A673 (cell line): ENCODE measurements around the gene HID1. TPM values are rescaled to one million over a fixed set of nuclear protein-coding genes. Genes with fewer than 3 reads are reported as not detected.

Source experiments
- BruUV-seq: library from RNA; stranded (reverse); fragments of 400-500 nt; replicated peaks from 2 replicates; lab custom pipeline; 2021; lab: Mats Ljungman, UMichigan
- CTCF ChIA-PET: fragments of 300-600 bp; sonication (Branson Sonifier 250); formaldehyde crosslinking; loops from one replicate; lab custom pipeline; 2022; ENCODE audit warnings: antibody characterized with exemption; lab: Charles Lee
- POLR2A ChIA-PET: fragments of 300-600 bp; sonication (Branson Sonifier 250); formaldehyde crosslinking; loops from one replicate; lab custom pipeline; 2022; ENCODE audit warnings: antibody characterized with exemption; ENCODE audit not compliant: low non-redundant PET; lab: Charles Lee
- DNase-seq: peaks from one replicate; pipeline ENCODE4 v3.0.0-alpha.2; 2015; ENCODE audit warnings: low spot score
- H3K27ac ChIP-seq: fragments of 200-600 bp; sonication (generic); 2 replicates; pipeline ENCODE4 v1.5.1; 2016; ENCODE audit warnings: mixed run types, low read depth, mild to moderate bottlenecking, mixed read lengths, antibody characterized with exemption, low read length; ENCODE audit not compliant: poor library complexity, severe bottlenecking
- H3K27me3 ChIP-seq: fragments of 200-600 bp; sonication (generic); replicated peaks from 2 replicates; pipeline ENCODE4 v1.6.1; 2017; ENCODE audit warnings: mixed run types, low read depth, mild to moderate bottlenecking, mixed read lengths, antibody characterized with exemption, low read length; ENCODE audit not compliant: insufficient read depth, poor library complexity
- H3K36me3 ChIP-seq: fragments of 200-600 bp; sonication (generic); 2 replicates; pipeline ENCODE4 v1.6.1; 2016; ENCODE audit warnings: mixed run types, mild to moderate bottlenecking, mixed read lengths, antibody characterized with exemption, low read length; ENCODE audit not compliant: insufficient read depth, poor library complexity, severe bottlenecking
- H3K4me1 ChIP-seq: fragments of 200-600 bp; sonication (generic); 2 replicates; pipeline ENCODE4 v1.6.1; 2017; ENCODE audit warnings: mixed run types, mild to moderate bottlenecking, mixed read lengths, antibody characterized with exemption, low read length; ENCODE audit not compliant: insufficient read depth, poor library complexity, severe bottlenecking
- H3K4me3 ChIP-seq: fragments of 200-600 bp; sonication (generic); 2 replicates; pipeline ENCODE4 v1.5.1; 2016; ENCODE audit warnings: low read depth, mixed run types, mild to moderate bottlenecking, mixed read lengths, low read length; ENCODE audit not compliant: poor library complexity, severe bottlenecking
- H3K9me3 ChIP-seq: fragments of 200-600 bp; sonication (generic); 2 replicates; pipeline ENCODE4 v1.6.1; 2016; ENCODE audit warnings: mixed run types, low read depth, mild to moderate bottlenecking, mixed read lengths, antibody characterized with exemption, low read length; ENCODE audit not compliant: poor library complexity, severe bottlenecking
- CTCF ChIP-seq: fragments of 300-800, 200-600 bp; sonication (generic); conservative IDR thresholded peaks from 2 replicates; pipeline ENCODE4 v1.5.1; 2017; ENCODE audit warnings: low read depth, mild to moderate bottlenecking, antibody characterized with exemption, low read length, moderate library complexity, mixed read lengths
- EZH2 ChIP-seq: fragments of 200-600 bp; sonication (generic); IDR thresholded peaks from 2 replicates; pipeline ENCODE4 v1.6.1; 2017; ENCODE audit warnings: borderline replicate concordance, low read depth, mild to moderate bottlenecking, mixed read lengths, antibody characterized with exemption, low read length; ENCODE audit not compliant: poor library complexity, severe bottlenecking
- intact Hi-C: fragments of 100-400 bp; cut with micrococcal nuclease; formaldehyde crosslinking; loops from one replicate; pipeline ENCODE4 v1.10.0; 2022; ENCODE audit not compliant: unreplicated experiment
- total RNA-seq: library from RNA; stranded (reverse); gene quantifications from 2 replicates; pipeline ENCODE4 v1.2.3, GENCODE V29; 2021

HID1 gene
- total RNA-seq, 1 experiment from 2014 or later: 1.2 TPM

DNA sequence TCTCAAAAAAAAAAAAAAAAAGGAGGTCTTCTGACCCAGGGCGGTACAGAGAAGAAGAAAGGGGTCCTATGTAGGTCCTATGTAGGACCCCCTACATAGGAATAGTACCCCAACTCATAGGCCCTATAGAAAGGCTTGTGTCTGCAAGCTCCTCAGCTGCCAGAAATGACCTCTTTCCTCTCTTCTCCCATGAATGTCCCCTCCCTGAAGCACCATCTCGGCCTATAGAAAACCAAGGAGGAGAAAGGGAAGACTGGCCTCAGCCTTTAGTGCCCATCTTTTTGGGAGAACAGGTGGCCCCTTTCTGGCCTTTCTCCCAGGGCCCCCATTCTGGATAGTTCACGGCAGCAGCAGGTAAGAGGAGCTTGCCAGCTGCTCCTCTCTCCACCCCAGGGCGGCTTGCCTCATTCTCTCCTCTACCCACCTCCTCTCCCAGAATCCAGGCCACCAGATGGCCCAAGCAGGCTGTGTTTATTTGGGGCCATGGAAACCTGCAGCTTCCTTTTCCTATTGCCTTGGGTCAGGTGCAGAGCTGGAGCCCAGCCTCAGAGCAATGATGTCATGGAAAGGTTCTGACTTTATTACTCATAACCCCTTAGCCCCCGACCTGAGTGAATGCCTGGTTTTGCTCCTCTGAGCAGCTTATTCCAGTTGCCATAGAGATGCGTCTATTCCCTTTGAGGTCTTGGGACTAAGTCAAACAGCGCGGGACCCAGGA, 38.3 kb upstream of the HID1 start:
- Histone ChIP-seq H3K9me3 (no peaks in the 10 kb centered on the region), H3K27me3 (no peaks in the 10 kb centered on the region), H3K4me3 (no peak overlapping the region), H3K27ac (no peak overlapping the region), H3K4me1 (peaks cover 18% of the 10 kb centered on the region), H3K36me3 (no peaks in the 10 kb centered on the region)
- DNase-seq: no peak
- ChIA-PET POLR2A (no interaction called here), CTCF (interaction anchor here (0.6 to 3.6 kb wide), 5 partner anchors 13 to 103 kb away, joined by 3 to 24 read pairs (median 5); partner anchors contain the start of gene CDR2L)
- no peak for TF ChIP-seq CTCF
- TF ChIP-seq EZH2: no peak
- intact Hi-C loops: no loop called here
- BruUV-seq: no TSS peak

- intact Hi-C loops: no loop called here
- H3K4me3 ChIP-seq: no peak overlapping the region
Measured at GRCh38 chr17:75009139-75009724, 36.7 kb upstream of the HID1 start.

GRCh38 chr17:75008373-75008772, 35.8 kb upstream of the HID1 start:
- H3K36me3 ChIP-seq: no peaks in the 10 kb centered on the region
- intact Hi-C loops: no loop called here
- no peak for DNase-seq
- no peak for TF ChIP-seq CTCF
- no peak for TF ChIP-seq EZH2
- CTCF ChIA-PET: interaction anchor here (0.6 kb wide), 1 partner anchor 77 kb away, joined by 3 read pairs; no protein-coding TSS in a partner anchor
- no peaks in the 10 kb centered on the region for H3K9me3 ChIP-seq
- H3K4me1 ChIP-seq: peaks cover 12% of the 10 kb centered on the region
- BruUV-seq: no TSS peak
- no peaks in the 10 kb centered on the region for H3K27me3 ChIP-seq
- no peak overlapping the region for H3K4me3 ChIP-seq
- no peak overlapping the region for H3K27ac ChIP-seq
- POLR2A ChIA-PET: interaction anchor here (0.6 kb wide), 1 partner anchor 55 kb away, joined by 5 read pairs; no protein-coding TSS in a partner anchor

More at GRCh38 chr17:75009139-75009724, 36.7 kb upstream of the HID1 start:
- CTCF ChIA-PET: interaction anchor here (0.6 to 0.7 kb wide), 3 partner anchors 47 to 163 kb away, joined by 3 to 4 read pairs (median 4); no protein-coding TSS in a partner anchor
- Histone ChIP-seq H3K27ac (no peak overlapping the region), H3K4me1 (peaks cover 18% of the 10 kb centered on the region), H3K9me3 (no peaks in the 10 kb centered on the region), H3K36me3 (no peaks in the 10 kb centered on the region), H3K27me3 (no peaks in the 10 kb centered on the region)
- no TSS peak for BruUV-seq
- no peak for DNase-seq
- POLR2A ChIA-PET: interaction anchor here (0.6 kb wide), 1 partner anchor 56 kb away, joined by 5 read pairs; no protein-coding TSS in a partner anchor
- no peak for TF ChIP-seq CTCF
- no peak for TF ChIP-seq EZH2
